Gastrocnemius medialis (tissue), 4 donors: ENCODE measurements around the gene LARP7. TPM values are rescaled to one million over a fixed set of nuclear protein-coding genes. Genes with fewer than 3 reads are reported as not detected.
"Not testable (repeated sequence)": the region's sequence is repeated elsewhere in the genome, so short reads cannot be mapped to it uniquely, and the experiment has no call there.

Experiments used
- ATAC-seq, 2 donors: fragments of 150-250 bp; one replicate each; pipeline ENCODE4 v1.9.1; 2016
- DNase-seq, 2 donors: peaks; one replicate each; pipeline ENCODE4 v3.0.0-alpha.2; 2019
- H3K27ac ChIP-seq, 4 donors: fragments of 200-600 bp; sonication (generic); 1 replicate in 1 of 4; 2 replicates in 3 of 4; pipeline ENCODE4 v1.5.1; 2016 to 2018; ENCODE audit warnings: mild to moderate bottlenecking in 2 of 4, moderate library complexity in 1 of 4
- H3K27me3 ChIP-seq, 3 donors: fragments of 200-600 bp; sonication (generic) in 2 of 3; 1 replicate in 1 of 3; 2 replicates in 2 of 3; pipeline versions ENCODE4 v1.5.1 to v1.6.0; 2016 to 2019; ENCODE audit warnings: mild to moderate bottlenecking in 1 of 3, moderate library complexity in 1 of 3
- H3K36me3 ChIP-seq, 2 donors: fragments of 200-600 bp; sonication (generic) in 1 of 2; one replicate each; pipeline ENCODE4 v1.5.1; 2017 to 2018
- H3K4me1 ChIP-seq, 2 donors: fragments of 200-600 bp; sonication (generic) in 1 of 2; one replicate each; pipeline ENCODE4 v1.5.1; 2016 to 2017; ENCODE audit warnings: mild to moderate bottlenecking in 2 of 2
- H3K4me3 ChIP-seq, 4 donors: fragments of 200-600 bp; sonication (generic) in 3 of 4; 1 replicate in 1 of 4; 2 replicates in 3 of 4; pipeline ENCODE4 v1.5.1; 2016 to 2019; ENCODE audit warnings: mild to moderate bottlenecking in 2 of 4
- H3K9me3 ChIP-seq, 3 donors: fragments of 200-600 bp; sonication (generic) in 2 of 3; 1 replicate in 1 of 3; 2 replicates in 2 of 3; pipeline ENCODE4 v1.5.1; 2016 to 2019
- CTCF ChIP-seq, 5 experiments: fragments of 450-650 bp in 3 of 5; fragments of 200-600 bp in 2 of 5; sonication (generic) in 2 of 5; IDR thresholded peaks in 4 of 5; conservative IDR thresholded peaks in 1 of 5; 1 replicate in 4 of 5; 2 replicates in 1 of 5; pipeline ENCODE4 v1.5.1; 2016 to 2019; ENCODE audit warnings: antibody characterized with exemption in 5 of 5, mild to moderate bottlenecking in 3 of 5, moderate library complexity in 3 of 5
- POLR2A ChIP-seq, 2 donors: fragments of 450-650 bp; IDR thresholded peaks; one replicate each; pipeline ENCODE4 v1.6.1; 2017; ENCODE audit warnings: antibody characterized with exemption in 2 of 2, mild to moderate bottlenecking in 2 of 2, moderate library complexity in 2 of 2
- in situ Hi-C, 4 donors: fragments of 200-750 bp; cut with MboI; loops; one replicate each; pipeline versions ENCODE4 v1.15.0 to v1.8.0; 2017; ENCODE audit warnings: low sequenced_read_pairs in 4 of 4
- intact Hi-C: fragments of 100-400 bp; cut with DNase I; formaldehyde crosslinking; loops from one replicate; pipeline ENCODE4 v1.15.1; 2023; ENCODE audit warnings: low total_unique reads
- microRNA counts, 2 donors: library from miRNA; unstranded; fragments of <30 nt; microRNA quantifications; one replicate each; lab custom pipeline; 2016
- microRNA-seq, 2 donors: library from miRNA; unstranded; fragments of <30 nt; microRNA quantifications; one replicate each; pipeline ENCODE4, GENCODE V29; 2016; ENCODE audit warnings: borderline replicate concordance in 2 of 2
- total RNA-seq, 4 donors: library from RNA; depleted of rRNA; stranded (reverse); fragments of >200 nt; gene quantifications; one replicate each; pipeline versions ENCODE4 v1.1.0 to v1.2.3, GENCODE V29; 2016

LARP7 gene
- total RNA-seq, 4 donors from 2014 or later: 28.5 to 40.3 (median 31.3) TPM

DNA sequence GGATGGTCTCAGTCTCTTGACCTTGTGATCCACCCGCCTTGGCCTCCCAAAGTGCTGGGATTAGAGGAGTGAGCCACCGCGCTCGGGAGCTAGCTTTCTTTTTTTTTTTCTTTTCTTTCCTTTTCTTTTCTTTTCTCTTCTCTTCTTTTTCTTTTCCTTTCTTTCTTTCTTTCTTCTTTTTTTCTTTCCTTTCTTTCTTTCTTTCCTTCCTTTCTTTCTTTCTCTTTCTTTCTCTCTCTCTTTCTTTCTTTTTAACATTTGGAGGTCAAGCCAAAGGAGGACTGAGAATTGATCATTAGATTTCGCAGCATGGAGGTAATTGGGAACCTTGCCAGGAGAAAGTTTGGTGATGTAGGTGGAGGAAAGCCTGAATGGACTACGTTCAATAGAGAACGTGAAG, 67.4 kb downstream of the LARP7 start:
- Histone ChIP-seq H3K27ac (no peak overlapping the region), H3K27me3 (no peaks in the 10 kb centered on the region), H3K4me1 (peaks cover 12 to 15% of the 10 kb centered on the region in 2 donors), H3K36me3 (no peaks in the 10 kb centered on the region), H3K4me3 (no peak overlapping the region), H3K9me3 (no peaks in the 10 kb centered on the region)
- intact Hi-C loops: loop anchor here (1.0 kb wide), 1 partner anchor 67 kb away; the partner anchor contains the start of gene LARP7
- TF ChIP-seq CTCF (IDR thresholded peaks at IDR 0.05 in 4 of 5, conservative IDR thresholded peaks at IDR 0.05 in 1 of 5): no peak
- no peak for TF ChIP-seq POLR2A (IDR thresholded peaks at IDR 0.05)
- in situ Hi-C loops: no loop called here
- no peak for DNase-seq
- no peak for ATAC-seq

GRCh38 chr4:112704991-112705845, 68.3 kb downstream of the LARP7 start:
- no peaks in the 10 kb centered on the region for H3K36me3 ChIP-seq
- intact Hi-C loops (loop anchor here (1.0 kb wide), 1 partner anchor 68 kb away; the partner anchor contains the start of gene LARP7), in situ Hi-C loops (no loop called here)
- peaks cover 12 to 15% of the 10 kb centered on the region in 2 donors for H3K4me1 ChIP-seq
- TF ChIP-seq CTCF (IDR thresholded peaks at IDR 0.05 in 4 of 5, conservative IDR thresholded peaks at IDR 0.05 in 1 of 5): no peak
- no peak for TF ChIP-seq POLR2A (IDR thresholded peaks at IDR 0.05)
- peak; percentile 73 to 76 for ATAC-seq
- peak overlapping the region; percentile 39 to 71 (median 67) for H3K27ac ChIP-seq
- no peaks in the 10 kb centered on the region for H3K9me3 ChIP-seq
- H3K4me3 ChIP-seq: peak overlapping the region; percentile 60 to 80 (median 73)
- no peaks in the 10 kb centered on the region for H3K27me3 ChIP-seq
- peak; percentile 16 to 38 for DNase-seq

GRCh38 chr4:112705891-112706839, 69.2 kb downstream of the LARP7 start:
- H3K27me3 ChIP-seq, intact Hi-C loops: not testable (repeated sequence)

DNA sequence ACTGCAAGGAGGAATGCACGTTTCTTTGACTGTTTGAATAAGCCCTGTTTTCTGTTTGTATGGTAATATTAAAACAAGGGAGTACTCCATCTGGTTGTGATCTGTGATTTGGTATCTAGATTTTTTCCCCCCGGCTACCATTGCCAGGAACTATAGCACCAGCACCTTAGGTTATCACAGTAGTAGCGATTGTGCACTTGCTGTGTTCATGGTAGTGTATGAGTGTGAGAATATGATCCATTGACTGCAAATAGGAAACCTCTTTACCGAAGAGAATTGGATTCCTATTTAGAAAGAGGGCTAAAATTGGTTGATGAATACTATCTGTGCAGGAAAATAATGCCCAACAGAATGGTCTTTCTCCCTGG, 69.9 kb downstream of the LARP7 start:
- intact Hi-C loops (no loop called here), in situ Hi-C loops (no loop called here)
- TF ChIP-seq POLR2A (IDR thresholded peaks at IDR 0.05) (no peak), CTCF (IDR thresholded peaks at IDR 0.05 in 4 of 5, conservative IDR thresholded peaks at IDR 0.05 in 1 of 5) (no peak)
- no peaks in the 10 kb centered on the region for H3K9me3 ChIP-seq
- peak overlapping the region; percentile 62 to 82 (median 78) for H3K4me3 ChIP-seq
- H3K27me3 ChIP-seq: no peaks in the 10 kb centered on the region
- H3K36me3 ChIP-seq: no peaks in the 10 kb centered on the region
- ATAC-seq (no peak), DNase-seq (no peak)
- H3K4me1 ChIP-seq: peaks cover 12 to 17% of the 10 kb centered on the region in 2 donors
- peak overlapping the region; percentile 74 to 89 (median 83) for H3K27ac ChIP-seq

More at GRCh38 chr4:112705891-112706839, 69.2 kb downstream of the LARP7 start:
- ATAC-seq (peak; percentile 64 to 77), DNase-seq (peak; percentile 21 to 29)
- H3K36me3 ChIP-seq, H3K9me3 ChIP-seq, in situ Hi-C loops: not testable (repeated sequence)
- peaks cover 12 to 15% of the 10 kb centered on the region in 2 donors for H3K4me1 ChIP-seq
- H3K4me3 ChIP-seq: peak overlapping the region; percentile 68 to 82 (median 78)
- H3K27ac ChIP-seq: peak overlapping the region; percentile 74 to 89 (median 83)

MicroRNAs within 50 kb of the gene (microRNA counts, 767-probe panel; counts per million panel counts)
- microRNA hsa-miR-302a-3p (lab: Ali Mortazavi, UCI) (356 to 448 counts per million in 2 donors), microRNA hsa-miR-302b-3p (lab: Ali Mortazavi, UCI) (356 to 448 counts per million in 2 donors), microRNA hsa-miR-302c-3p (lab: Ali Mortazavi, UCI) (356 to 448 counts per million in 2 donors), microRNA hsa-miR-302d-3p (lab: Ali Mortazavi, UCI) (7,061 to 7,580 counts per million in 2 donors), microRNA hsa-miR-367-3p (lab: Ali Mortazavi, UCI) (356 to 448 counts per million in 2 donors)

Small RNA genes lying within 50 kb of the gene (microRNA-seq; reads per million reads assigned to microRNA genes)
- gene MIR302A (6.8 to 26.0 reads per million in 2 donors), gene MIR302B (9.4 to 20.1 reads per million in 2 donors), gene MIR302C (0 to 1.2 reads per million in 2 donors), gene MIR302D (5.1 to 21.3 reads per million in 2 donors), gene MIR367 (0 reads per million in 2 donors)

Other genes starting within 250 kb of the LARP7 start
- not detected for gene NEUROG2, start 121.0 kb upstream of the LARP7 start, total RNA-seq
- gene ZGRF1, start 234 bp upstream of the LARP7 start, total RNA-seq: 1 to 10 TPM in 3 of 4 donors, under 1 TPM in 1; 0.55 to 2.9 (median 1.8) TPM